ENCODE results near the gene PCDHA6. TPM values are rescaled to one million over a fixed set of nuclear protein-coding genes. Genes with fewer than 3 reads are reported as not detected.

PCDHA6 gene
- total and polyA plus RNA-seq, 2 of the 8 experiments (the other 6 are each of a cell fraction or from before 2014, with no cell fraction given): 0.71 to 7.1 TPM

DNA sequence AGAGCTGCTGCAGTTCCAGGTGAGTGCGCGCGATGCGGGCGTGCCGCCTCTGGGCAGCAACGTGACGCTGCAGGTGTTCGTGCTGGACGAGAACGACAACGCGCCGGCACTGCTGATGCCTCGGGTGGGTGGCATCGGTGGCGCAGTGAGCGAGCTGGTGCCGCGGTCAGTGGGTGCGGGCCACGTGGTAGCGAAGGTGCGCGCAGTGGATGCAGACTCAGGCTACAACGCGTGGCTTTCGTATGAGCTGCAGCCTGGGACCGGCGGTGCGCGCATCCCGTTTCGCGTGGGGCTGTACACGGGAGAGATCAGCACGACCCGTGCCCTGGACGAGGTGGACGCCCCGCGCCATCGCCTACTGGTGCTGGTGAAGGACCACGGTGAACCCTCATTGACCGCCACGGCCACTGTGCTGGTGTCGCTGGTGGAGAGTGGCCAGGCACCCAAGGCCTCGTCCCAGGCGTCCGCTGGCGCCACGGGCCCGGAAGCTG is 24.9 kb upstream of the PCDHA6 start:
- no peaks in the 10 kb centered on the region for H4K20me1 ChIP-seq (replicated peaks in 1 of 2; ENCODE audit: control insufficient read depth in 1 of 2, insufficient read depth in 2 of 2, low read length in 2 of 2)
- no peak for FAIRE-seq

More for the DNA sequence above, 24.9 kb upstream of the PCDHA6 start:
- Histone ChIP-seq H3K27me3 (replicated peaks in 1 of 4; ENCODE audit: control insufficient read depth in 3 of 4, extremely low read depth in 1 of 4, insufficient read depth in 3 of 4, low read length in 3 of 4) (no peaks in the 10 kb centered on the region), H3K4ac (replicated peaks; ENCODE audit: insufficient read length, low read depth, low read length) (no peak overlapping the region), H3K4me2 (ENCODE audit: insufficient read depth in 1 of 2, low read depth in 2 of 2, low read length in 2 of 2) (no peak overlapping the region), H3K36me3 (ENCODE audit: control insufficient read depth in 2 of 4, insufficient read depth in 4 of 4, low read length in 3 of 4) (peaks cover 0 to 16% (median 0%) of the 10 kb centered on the region in 4 experiments; a peak in 3 of 8 replicates), H3K23me2 (ENCODE audit: low read depth, low read length) (no peaks in the 10 kb centered on the region), H2BK20ac (ENCODE audit: low read length) (no peak overlapping the region), H2BK120ac (replicated peaks; ENCODE audit: low read depth, low read length) (no peak overlapping the region), H2BK5ac (ENCODE audit: low read depth, low read length) (no peak overlapping the region), H3K23ac (ENCODE audit: insufficient read length) (no peak overlapping the region), H3K79me2 (ENCODE audit: control insufficient read depth in 1 of 2, insufficient read depth in 2 of 2, low read length in 2 of 2) (no peaks in the 10 kb centered on the region), H3K9me3 (ENCODE audit: insufficient read depth in 2 of 2, low read depth in 1 of 2, low read length in 1 of 2) (peaks cover 0 to 21% of the 10 kb centered on the region in 2 experiments; a peak in 2 of 4 replicates), H3K14ac (ENCODE audit: insufficient read length) (no peak overlapping the region), H3K79me1 (ENCODE audit: low read depth, low read length) (no peaks in the 10 kb centered on the region), H2AFZ (ENCODE audit: low read length) (no peak overlapping the region), H3K18ac (ENCODE audit: extremely low read depth, low read length) (no peak overlapping the region), H2AK5ac (ENCODE audit: low read depth, low read length) (no peak overlapping the region), H3K27ac (ENCODE audit: low read depth, low read length) (no peak overlapping the region), H3K4me1 (replicated peaks in 1 of 4; ENCODE audit: control insufficient read depth in 3 of 4, insufficient read depth in 4 of 4, low read length in 3 of 4) (no peaks in the 10 kb centered on the region), H3K9ac (replicated peaks in 1 of 4; ENCODE audit: extremely low read depth in 1 of 4, low read depth in 3 of 4, low read length in 3 of 4) (no peak overlapping the region), H2BK12ac (ENCODE audit: low read depth, low read length) (no peak overlapping the region), H3K4me3 (ENCODE audit: extremely low read depth in 1 of 4, insufficient read depth in 2 of 4, low read depth in 3 of 4, low read length in 4 of 4) (no peak overlapping the region), H4K5ac (ENCODE audit: insufficient read length, low read depth, low read length) (no peak overlapping the region), H2BK15ac (ENCODE audit: low read length) (no peak overlapping the region), H4K91ac (replicated peaks; ENCODE audit: insufficient read length, low read length) (no peak overlapping the region), H4K8ac (ENCODE audit: extremely low read depth, insufficient read depth, low read length) (no peak overlapping the region), H3K56ac (replicated peaks; ENCODE audit: insufficient read length, low read depth, low read length) (no peak overlapping the region)
- ChIA-PET POLR2A (ENCODE audit: partially characterized antibody) (no interaction called here), CTCF (ENCODE audit: partially characterized antibody) (interaction anchor here (1.0 to 1.6 kb wide), 3 partner anchors 8 to 14 kb away, joined by 3 to 4 read pairs (median 3); no protein-coding TSS in a partner anchor)
- no peak for TF ChIP-seq CBX8 (IDR thresholded peaks at IDR 0.05; ENCODE audit: borderline replicate concordance, low read depth, low read length)
- no peak for TF ChIP-seq SP1 (IDR thresholded peaks at IDR 0.05; ENCODE audit: low read depth, low read length)
- TF ChIP-seq RBBP5 (IDR thresholded peaks at IDR 0.05; ENCODE audit: borderline replicate concordance, low read depth, low read length): no peak
- no peak for TF ChIP-seq RFX5 (IDR thresholded peaks at IDR 0.05; ENCODE audit: borderline replicate concordance, low read depth, low read length)
- TF ChIP-seq HDAC6 (IDR thresholded peaks at IDR 0.05; ENCODE audit: low read depth, low read length): no peak
- TF ChIP-seq EGR1 (IDR thresholded peaks at IDR 0.05; ENCODE audit: borderline replicate concordance, low read depth, low read length): no peak
- no peak for TF ChIP-seq GABPA (IDR thresholded peaks at IDR 0.05; ENCODE audit: borderline replicate concordance, insufficient read depth, low read length)
- no peak for TF ChIP-seq POLR2A (IDR thresholded peaks at IDR 0.05; ENCODE audit: control extremely low read depth in 1 of 2, low read depth in 2 of 2, low read length in 2 of 2)
- TF ChIP-seq POU5F1 (IDR thresholded peaks at IDR 0.05; ENCODE audit: low read depth, low read length): no peak
- TF ChIP-seq SP4 (IDR thresholded peaks at IDR 0.05; ENCODE audit: low read length): no peak
- TF ChIP-seq POLR2AphosphoS5 (IDR thresholded peaks at IDR 0.05; ENCODE audit: low read depth, low read length): no peak
- no peak for TF ChIP-seq RNF2 (IDR thresholded peaks at IDR 0.05; ENCODE audit: borderline replicate concordance, low read depth, low read length, missing control alignments, poor library complexity, severe bottlenecking)
- no peak for TF ChIP-seq EZH2 (IDR thresholded peaks at IDR 0.05; ENCODE audit: low read depth, low read length, severe bottlenecking)
- TF ChIP-seq RXRA (IDR thresholded peaks at IDR 0.05; ENCODE audit: insufficient read depth, low read depth, low read length): no peak
- 93% methylated on average over 36 of the region's 53 CpGs; no CpG with 5 or more reads in 1 of the 2 experiments for WGBS, 2 experiments (ENCODE audit: extremely low coverage in 1 of 2, insufficient coverage in 1 of 2, insufficient read length in 1 of 2, insufficient replicate concordance in 2 of 2, low coverage in 1 of 2, low lambda C conversion rate in 2 of 2, missing lambda C conversion rate in 1 of 2)
- DNase-seq (ENCODE audit: low read depth in 1 of 2, low spot score in 2 of 2): no peak
